SHP77 (cell line): ENCODE data around the gene SLC37A2.

Experiments used
- DNase-seq, 2 experiments: peaks; one replicate each; lab custom pipeline; 2025; lab: John Stamatoyannopoulos, UW

Gene SLC37A2

DNA sequence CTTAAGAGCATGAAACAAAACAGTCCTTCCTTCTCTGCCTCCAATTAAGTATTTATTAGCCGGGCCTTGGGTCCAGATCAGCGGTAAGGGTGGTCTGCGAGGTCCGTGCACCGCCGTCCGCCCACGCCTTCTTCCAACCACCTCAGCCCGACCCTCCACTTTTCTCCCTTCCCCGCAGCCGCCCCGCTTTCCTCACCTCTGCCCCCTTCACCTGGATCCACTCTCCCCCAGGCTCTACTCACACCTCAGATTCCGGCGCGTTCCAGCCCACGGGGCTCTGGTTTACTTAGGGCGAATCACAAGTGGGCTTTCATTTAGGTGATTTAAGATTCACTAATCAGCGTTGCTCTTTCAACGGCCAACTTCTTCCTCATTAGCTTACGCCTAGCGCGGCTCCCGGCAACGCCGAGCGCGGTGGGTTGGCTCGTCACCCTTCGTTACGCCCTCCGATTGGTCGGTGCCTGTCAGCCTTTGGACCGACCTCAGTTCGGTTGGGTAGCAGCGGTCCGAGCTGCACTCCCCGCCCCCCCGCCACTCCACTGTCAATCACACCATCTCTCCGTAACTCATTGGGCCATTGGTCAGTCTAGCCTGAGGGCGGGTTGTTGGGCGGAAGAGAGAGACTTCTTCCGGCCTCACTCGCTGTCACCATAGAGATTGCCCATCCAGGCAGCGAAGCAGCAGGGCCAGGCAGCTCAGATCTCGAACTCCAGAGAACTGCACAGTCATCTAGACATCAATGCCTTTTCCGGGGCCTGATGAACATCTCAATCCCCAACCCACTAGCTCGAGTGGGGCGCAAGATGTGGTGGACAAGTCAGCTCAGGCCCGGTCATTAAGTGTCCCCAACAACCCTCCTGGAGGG is 48.5 kb downstream of the SLC37A2 start, which contains the start of gene TMEM218:
TSS of gene TMEM218 (minus strand) at position 284 of the 865 bp plus-strand sequence. CDS start 9,385 bp downstream, outside the sequence.
- peak; percentile 96 to 97 for DNase-seq

- no peak for DNase-seq
These were observed 49.1 kb downstream of the SLC37A2 start for GRCh38 chr11:125112208-125112604.

DNA sequence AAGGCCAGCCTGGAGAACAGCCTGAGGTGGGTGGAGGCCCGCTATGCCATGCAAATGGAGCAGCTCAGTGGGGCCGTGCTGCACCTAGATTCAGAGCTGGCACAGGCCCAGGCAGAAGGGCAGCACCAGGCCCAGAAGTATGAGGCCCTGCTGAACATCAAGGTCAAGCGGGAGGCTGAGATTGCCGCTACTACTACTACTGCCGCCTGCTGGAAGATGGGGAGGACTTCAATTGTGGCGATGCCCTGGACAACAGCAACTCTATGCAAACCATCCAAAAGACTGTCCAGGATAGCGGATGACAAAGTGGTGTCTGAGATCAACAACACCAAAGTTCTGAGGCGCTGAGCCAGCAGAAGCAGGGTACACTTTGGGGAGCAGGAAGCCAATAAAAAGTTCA is 51.4 kb downstream of the SLC37A2 start:
- DNase-seq: no peak

GRCh38 chr11:125117429-125117828 is 54.3 kb downstream of the SLC37A2 start:
- DNase-seq: no peak

GRCh38 chr11:125123194-125123946 is 60.3 kb downstream of the SLC37A2 start:
- DNase-seq: no peak

- peak; percentile 36 to 55 for DNase-seq
These were observed 61.0 kb downstream of the SLC37A2 start for GRCh38 chr11:125123947-125124617.

DNA sequence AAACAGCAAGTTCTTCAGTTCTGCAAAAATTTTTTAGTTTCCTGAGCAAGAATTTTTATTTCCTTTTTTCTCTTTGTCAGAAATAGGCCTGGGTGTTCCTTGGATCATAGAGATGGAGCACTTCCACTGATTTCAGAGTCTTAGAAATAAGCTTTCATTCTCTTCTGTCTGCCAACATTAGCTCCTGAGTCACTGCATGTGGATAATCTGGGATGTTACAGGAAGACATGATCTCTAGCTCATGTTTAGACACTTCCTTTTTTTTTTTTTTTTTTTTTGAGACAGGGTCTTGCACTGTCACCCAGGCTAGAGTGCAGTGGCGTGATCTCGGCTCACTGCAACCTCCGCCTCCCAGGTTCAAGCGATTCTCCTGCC is 61.5 kb downstream of the SLC37A2 start:
- DNase-seq: no peak

GRCh38 chr11:125128450-125128849 is 65.3 kb downstream of the SLC37A2 start:
- DNase-seq: no peak

DNA sequence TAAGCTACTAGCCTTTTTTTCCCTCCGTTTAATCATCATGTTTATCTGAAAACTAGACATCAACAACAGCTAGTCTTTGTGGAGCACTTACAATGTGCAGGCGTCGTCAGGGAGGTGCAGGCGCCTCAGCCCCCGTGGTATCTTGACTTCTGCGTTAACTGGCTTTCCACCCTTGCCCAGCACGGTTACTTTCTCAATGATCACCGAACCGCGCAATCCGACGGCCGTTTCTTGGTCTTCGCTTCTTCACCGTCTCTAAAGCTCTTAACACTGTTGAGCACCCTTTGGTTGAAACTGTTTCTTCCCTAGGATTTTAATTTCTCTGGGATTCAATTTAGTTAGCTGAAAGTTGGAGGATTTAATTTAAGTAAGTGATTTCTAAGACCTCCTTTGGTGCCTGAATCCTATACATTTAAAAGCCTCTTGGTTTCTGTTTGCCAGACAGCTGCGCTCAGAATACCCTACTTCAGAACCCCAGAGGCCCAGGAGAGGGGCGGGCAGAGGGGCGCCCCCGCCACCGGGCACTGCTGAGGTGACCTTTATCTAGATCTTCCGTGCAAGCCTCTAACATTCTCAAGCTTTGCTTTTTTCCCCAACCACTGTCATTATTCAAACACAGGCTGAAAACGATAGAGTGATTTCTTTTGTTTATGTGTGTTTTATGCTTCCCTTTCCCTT is 66.3 kb downstream of the SLC37A2 start:
- DNase-seq: no peak

GRCh38 chr11:125132071-125132470 is 69.0 kb downstream of the SLC37A2 start:
- no peak for DNase-seq

DNA sequence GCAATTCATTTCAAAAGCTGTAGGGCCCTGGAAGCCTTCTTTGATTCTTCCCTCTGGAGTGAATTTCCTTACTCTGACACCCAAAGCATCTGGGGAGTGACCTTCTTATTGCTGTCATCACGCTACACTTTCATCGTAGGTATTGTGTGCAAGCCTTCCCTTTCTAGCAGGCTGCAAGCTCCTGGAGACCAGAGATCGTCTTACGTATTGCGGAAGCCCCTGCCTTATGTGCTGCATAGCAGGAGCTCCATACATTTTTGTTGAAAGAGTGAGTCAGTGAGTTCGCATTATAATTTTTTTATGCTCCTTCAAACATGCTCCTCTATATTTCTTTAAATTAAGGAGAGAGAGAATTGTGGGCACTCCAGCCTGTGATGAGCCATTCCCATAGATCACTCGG is 69.5 kb downstream of the SLC37A2 start:
- no peak for DNase-seq

- no peak for DNase-seq
These were observed 72.9 kb downstream of the SLC37A2 start for GRCh38 chr11:125136001-125136400.

GRCh38 chr11:125138966-125139365 is 75.9 kb downstream of the SLC37A2 start:
- DNase-seq: no peak

GRCh38 chr11:125139778-125140177 is 76.7 kb downstream of the SLC37A2 start:
- no peak for DNase-seq
